Keratinocyte (primary cell): Measurements from ENCODE around the gene NAPB. TPM values are rescaled to one million over a fixed set of nuclear protein-coding genes. Genes with fewer than 3 reads are reported as not detected.
A peak's percentile ranks its signal among the peaks of the same experiment; 100 is the strongest.

Source experiments
- DNase-seq: peaks from one replicate; pipeline ENCODE4 v3.0.0-alpha.2; 2011; ENCODE audit warnings: low read depth, missing footprints, low spot score
- FAIRE-seq: peaks from 2 replicates; lab custom pipeline; 2011; peaks lifted over from hg19 to GRCh38; lab: Jason Lieb, UNC
- H2AFZ ChIP-seq: 2 replicates; pipeline ENCODE4 v1.6.0; 2012; ENCODE audit warnings: low read length, control low read depth, inconsistent platforms; ENCODE audit not compliant: control insufficient read depth
- H3K27ac ChIP-seq: 2 replicates; pipeline ENCODE4 v1.5.1; 2011; ENCODE audit warnings: low read length; ENCODE audit not compliant: control insufficient read depth, insufficient read depth
- H3K27me3 ChIP-seq: 3 replicates; pipeline ENCODE4 v1.6.0; 2011; ENCODE audit warnings: low read length; ENCODE audit not compliant: control insufficient read depth, insufficient read depth; ENCODE audit errors: extremely low read depth
- H3K36me3 ChIP-seq, 2 experiments: 2 replicates in 1 of 2; 3 replicates in 1 of 2; pipeline ENCODE4 v1.5.1; 2011; ENCODE audit warnings: low read length in 2 of 2, mild to moderate bottlenecking in 1 of 2; ENCODE audit not compliant: control insufficient read depth in 2 of 2, insufficient read depth in 2 of 2; ENCODE audit errors: extremely low read depth in 1 of 2
- H3K4me1 ChIP-seq: 3 replicates; pipeline ENCODE4 v1.5.1; 2011; ENCODE audit warnings: low read length; ENCODE audit not compliant: control insufficient read depth, insufficient read depth; ENCODE audit errors: extremely low read depth
- H3K4me2 ChIP-seq: 3 replicates; pipeline ENCODE4 v1.6.0; 2011; ENCODE audit warnings: low read depth, low read length; ENCODE audit not compliant: control insufficient read depth, insufficient read depth; ENCODE audit errors: extremely low read depth
- H3K4me3 ChIP-seq, 3 experiments: fragments of 200-600 bp in 1 of 3; sonication (generic) in 1 of 3; 2 replicates in 2 of 3; 3 replicates in 1 of 3; pipeline ENCODE4 v1.5.1; 2011 to 2016; ENCODE audit warnings: low read length in 3 of 3, mild to moderate bottlenecking in 3 of 3, control low read depth in 2 of 3, inconsistent platforms in 1 of 3, low read depth in 1 of 3, mixed read lengths in 1 of 3, mixed run types in 1 of 3, moderate library complexity in 1 of 3; ENCODE audit not compliant: control insufficient read depth in 2 of 3, insufficient read depth in 2 of 3; ENCODE audit errors: extremely low read depth in 1 of 3
- H3K79me2 ChIP-seq: 2 replicates; pipeline ENCODE4 v1.6.0; 2012; ENCODE audit warnings: low read length; ENCODE audit not compliant: control insufficient read depth, insufficient read depth
- H3K9ac ChIP-seq: 3 replicates; pipeline ENCODE4 v1.6.0; 2011; ENCODE audit warnings: low read length; ENCODE audit not compliant: control insufficient read depth, insufficient read depth; ENCODE audit errors: extremely low read depth
- H3K9me1 ChIP-seq: 3 replicates; pipeline ENCODE4 v1.6.0; 2011; ENCODE audit warnings: low read length; ENCODE audit not compliant: control insufficient read depth, insufficient read depth; ENCODE audit errors: extremely low read depth
- H3K9me3 ChIP-seq: 2 replicates; pipeline ENCODE4 v1.5.1; 2012; ENCODE audit warnings: low read depth, low read length; ENCODE audit not compliant: control insufficient read depth
- H4K20me1 ChIP-seq: 3 replicates; pipeline ENCODE4 v1.6.0; 2011; ENCODE audit warnings: low read length; ENCODE audit not compliant: control insufficient read depth, insufficient read depth; ENCODE audit errors: extremely low read depth
- EZH2 ChIP-seq: IDR thresholded peaks from one replicate; pipeline ENCODE4 v1.6.1; 2012; ENCODE audit warnings: inconsistent platforms, mild to moderate bottlenecking, low read length, moderate library complexity
- dilution Hi-C: fragments of 300-500 bp; cut with MboI; formaldehyde crosslinking; loops from one replicate; pipeline ENCODE4 v1.7.0; 2020; ENCODE audit warnings: low sequenced_read_pairs; ENCODE audit not compliant: extremely low pct_ligation_motif_present
- polyA plus RNA-seq, 5 experiments: library from polyadenylated mRNA; depleted of rRNA in 3 of 5; stranded (reverse) in 3 of 5; stranded (forward) in 1 of 5; unstranded in 1 of 5; fragments of >200 nt; gene quantifications; 1 replicate in 1 of 5; 2 replicates in 3 of 5; 3 replicates in 1 of 5; pipeline versions ENCODE4 v1.2.1 to v1.2.3, GENCODE V29; 2011 to 2012; ENCODE audit warnings: missing spikeins in 2 of 5, low read depth in 1 of 5, low replicate concordance in 1 of 5
- TF ChIP-seq, protein P1 (sequence below), 3 experiments: IDR thresholded peaks in 1 of 3; conservative IDR thresholded peaks in 1 of 3; optimal IDR thresholded peaks in 1 of 3; 2 replicates in 2 of 3; 3 replicates in 1 of 3; pipeline versions ENCODE3 to v1.5.1; 2011; ENCODE audit warnings: low read length in 3 of 3, mild to moderate bottlenecking in 3 of 3, moderate library complexity in 2 of 3, control low read depth in 1 of 3, inconsistent platforms in 1 of 3; ENCODE audit not compliant: insufficient read depth in 2 of 3; ENCODE audit errors: extremely low read depth in 1 of 3

NAPB gene
- polyA plus RNA-seq, 1 donor (not counting 4 experiments of a cell fraction or from before 2014, with no cell fraction given), result 11.6 TPM

DNA sequence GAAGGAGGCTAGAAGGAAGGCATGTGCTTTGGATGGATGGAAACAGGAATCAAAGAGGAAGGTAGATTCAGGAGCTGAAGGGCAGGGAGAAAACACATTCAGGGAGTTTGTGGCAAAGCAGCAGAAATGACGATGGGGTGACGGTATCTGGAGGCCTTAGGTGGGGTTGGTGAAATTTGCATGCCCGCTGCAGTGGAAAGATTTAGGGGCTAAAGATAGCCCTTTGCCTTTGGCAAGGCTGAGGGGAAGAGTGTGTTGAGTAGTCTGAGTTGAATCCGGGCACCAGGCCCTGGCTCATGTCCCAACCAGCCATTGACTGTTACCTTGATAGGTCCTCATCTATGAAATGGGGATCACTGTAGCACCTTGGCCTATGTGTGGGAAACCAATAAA lies 58.0 kb downstream of the NAPB start:
- Histone ChIP-seq H3K9me1 (no peaks in the 10 kb centered on the region), H3K79me2 (peaks cover 50% of the 10 kb centered on the region), H3K9me3 (no peaks in the 10 kb centered on the region), H2AFZ (no peak overlapping the region), H3K4me2 (peak overlapping the region; percentile 92), H3K4me1 (peaks cover 39% of the 10 kb centered on the region), H3K9ac (peak overlapping the region; percentile 81), H3K36me3 (peaks cover 5 to 21% of the 10 kb centered on the region in 2 experiments), H4K20me1 (peaks cover 8% of the 10 kb centered on the region), H3K27ac (no peak overlapping the region), H3K4me3 (peak overlapping the region; percentile 82 to 87 (median 86)), H3K27me3 (no peaks in the 10 kb centered on the region)
- dilution Hi-C loops, result no loop called here
- no peak for DNase-seq
- FAIRE-seq, result no peak
- TF ChIP-seq, protein P1, sequence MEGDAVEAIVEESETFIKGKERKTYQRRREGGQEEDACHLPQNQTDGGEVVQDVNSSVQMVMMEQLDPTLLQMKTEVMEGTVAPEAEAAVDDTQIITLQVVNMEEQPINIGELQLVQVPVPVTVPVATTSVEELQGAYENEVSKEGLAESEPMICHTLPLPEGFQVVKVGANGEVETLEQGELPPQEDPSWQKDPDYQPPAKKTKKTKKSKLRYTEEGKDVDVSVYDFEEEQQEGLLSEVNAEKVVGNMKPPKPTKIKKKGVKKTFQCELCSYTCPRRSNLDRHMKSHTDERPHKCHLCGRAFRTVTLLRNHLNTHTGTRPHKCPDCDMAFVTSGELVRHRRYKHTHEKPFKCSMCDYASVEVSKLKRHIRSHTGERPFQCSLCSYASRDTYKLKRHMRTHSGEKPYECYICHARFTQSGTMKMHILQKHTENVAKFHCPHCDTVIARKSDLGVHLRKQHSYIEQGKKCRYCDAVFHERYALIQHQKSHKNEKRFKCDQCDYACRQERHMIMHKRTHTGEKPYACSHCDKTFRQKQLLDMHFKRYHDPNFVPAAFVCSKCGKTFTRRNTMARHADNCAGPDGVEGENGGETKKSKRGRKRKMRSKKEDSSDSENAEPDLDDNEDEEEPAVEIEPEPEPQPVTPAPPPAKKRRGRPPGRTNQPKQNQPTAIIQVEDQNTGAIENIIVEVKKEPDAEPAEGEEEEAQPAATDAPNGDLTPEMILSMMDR (optimal IDR thresholded peaks at IDR 0.05 in 1 of 3, IDR thresholded peaks at IDR 0.05 in 1 of 3, conservative IDR thresholded peaks at IDR 0.05 in 1 of 3; ENCODE audit: extremely low read depth in 1 of 3, insufficient read depth in 2 of 3, low read length in 3 of 3), result no peak
- TF ChIP-seq EZH2, result no peak

DNA sequence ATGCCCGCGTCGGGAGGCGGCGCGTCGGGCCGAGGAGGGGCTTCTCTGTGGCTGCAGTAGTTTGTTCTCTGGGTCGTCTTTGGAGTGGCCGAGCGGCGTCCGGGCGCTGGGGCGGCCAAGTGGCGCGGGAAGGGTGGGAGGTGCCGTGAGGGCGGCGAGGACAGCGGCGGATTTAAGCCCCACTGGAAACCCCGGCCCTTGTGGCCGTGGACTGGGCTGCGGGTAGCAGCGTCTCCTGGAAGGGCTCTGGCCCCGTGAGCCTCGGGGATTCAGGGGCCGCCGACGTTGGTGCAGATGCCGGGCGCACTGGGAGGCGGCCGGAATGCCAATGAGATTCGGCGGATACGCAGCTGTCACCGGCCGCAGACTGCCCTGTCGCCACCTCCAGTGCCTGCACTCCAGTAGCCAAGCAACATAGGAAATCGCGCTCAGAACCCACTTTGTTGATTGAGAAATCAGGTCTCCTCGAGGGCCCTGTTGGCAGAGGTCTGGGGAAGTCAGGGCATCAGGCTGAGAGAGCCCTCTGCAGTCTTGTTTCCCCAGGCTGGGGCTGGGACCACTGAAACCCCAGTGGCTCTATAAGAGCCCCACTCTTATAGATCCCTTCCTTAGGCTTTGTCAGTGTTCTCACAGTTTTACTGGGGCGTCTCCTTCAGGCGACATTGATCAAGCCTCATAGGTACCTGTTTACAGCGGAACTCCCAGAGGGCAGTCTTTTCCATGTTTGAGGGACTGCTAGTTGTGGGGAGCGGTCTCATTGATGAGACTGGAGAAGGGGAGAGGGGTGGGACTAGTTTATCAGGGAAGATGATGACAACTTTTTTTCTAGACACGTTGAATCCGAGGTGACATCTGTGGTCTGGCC lies 58.7 kb downstream of the NAPB start:
- Histone ChIP-seq H3K27me3 (no peaks in the 10 kb centered on the region), H3K4me2 (peak overlapping the region; percentile 92), H4K20me1 (peaks cover 8% of the 10 kb centered on the region), H3K4me1 (peaks cover 35% of the 10 kb centered on the region), H3K9ac (peak overlapping the region; percentile 81), H3K79me2 (peaks cover 50% of the 10 kb centered on the region), H3K27ac (peak overlapping the region; percentile 65), H3K36me3 (peaks cover 5 to 21% of the 10 kb centered on the region in 2 experiments), H3K9me1 (no peaks in the 10 kb centered on the region), H2AFZ (no peak overlapping the region), H3K4me3 (peak overlapping the region; percentile 82 to 87 (median 86)), H3K9me3 (no peaks in the 10 kb centered on the region)
- TF ChIP-seq EZH2, result no peak
- TF ChIP-seq, protein P1 (optimal IDR thresholded peaks at IDR 0.05 in 1 of 3, IDR thresholded peaks at IDR 0.05 in 1 of 3, conservative IDR thresholded peaks at IDR 0.05 in 1 of 3; ENCODE audit: extremely low read depth in 1 of 3, insufficient read depth in 2 of 3, low read length in 3 of 3), result no peak
- dilution Hi-C loops, result no loop called here
- DNase-seq (no peak), FAIRE-seq (no peak)
